GM21528 (cell line): Measurements from ENCODE around the gene NANP.
"Not testable (repeated sequence)": the region's sequence is repeated elsewhere in the genome, so short reads cannot be mapped to it uniquely, and the experiment has no call there.

Experiments
- ATAC-seq: cut with Tn5 transposase; IDR thresholded peaks from one replicate; pipeline ENCODE4 v1.9.1; 2021; ENCODE audit warnings: mild to moderate bottlenecking, moderate library complexity; ENCODE audit not compliant: unreplicated experiment, low FRiP score

The NANP gene, protein sequence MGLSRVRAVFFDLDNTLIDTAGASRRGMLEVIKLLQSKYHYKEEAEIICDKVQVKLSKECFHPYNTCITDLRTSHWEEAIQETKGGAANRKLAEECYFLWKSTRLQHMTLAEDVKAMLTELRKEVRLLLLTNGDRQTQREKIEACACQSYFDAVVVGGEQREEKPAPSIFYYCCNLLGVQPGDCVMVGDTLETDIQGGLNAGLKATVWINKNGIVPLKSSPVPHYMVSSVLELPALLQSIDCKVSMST

DNA sequence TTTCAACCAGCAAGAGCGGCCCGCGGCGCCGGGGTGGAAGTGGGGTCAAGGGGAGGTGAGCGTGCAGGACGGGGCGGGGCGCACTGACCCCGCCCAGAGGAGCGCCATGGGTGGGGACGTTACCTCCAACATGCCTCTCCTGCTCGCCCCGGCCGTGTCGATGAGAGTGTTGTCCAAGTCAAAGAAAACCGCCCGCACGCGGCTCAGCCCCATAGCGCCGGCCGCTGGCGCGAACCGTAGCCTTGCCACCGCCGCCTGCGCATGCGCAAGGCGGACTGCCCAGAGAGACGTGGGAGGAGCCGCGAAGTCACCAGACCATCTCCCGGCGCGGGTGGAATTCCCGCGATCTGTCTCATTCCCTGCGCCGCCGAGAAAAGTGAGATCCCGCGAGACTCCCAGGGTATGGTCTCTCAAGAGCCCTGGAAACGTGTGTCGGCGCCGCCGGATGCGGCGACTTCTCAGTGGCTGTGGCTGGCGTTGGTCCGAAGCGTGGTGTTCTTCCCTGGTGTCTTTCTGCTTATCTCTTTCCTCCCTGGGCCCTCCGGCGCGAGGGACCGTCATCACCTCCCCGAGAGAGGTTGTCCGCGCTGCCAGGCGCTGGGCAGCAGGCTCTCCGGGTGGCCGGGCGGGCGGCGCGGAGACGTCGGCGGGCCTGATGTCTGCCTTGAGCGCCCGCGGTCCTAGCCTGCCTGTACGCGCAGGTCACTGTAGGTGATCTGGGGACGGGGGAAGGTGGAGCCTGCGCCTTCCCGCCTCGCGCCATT lies at the start of gene NANP:
Gene NANP, minus strand, starts transcription at position 279 of the 764 bp plus-strand sequence. Its CDS starts 66 bp downstream, at position 213.
- ATAC-seq, result peak; percentile 85

DNA sequence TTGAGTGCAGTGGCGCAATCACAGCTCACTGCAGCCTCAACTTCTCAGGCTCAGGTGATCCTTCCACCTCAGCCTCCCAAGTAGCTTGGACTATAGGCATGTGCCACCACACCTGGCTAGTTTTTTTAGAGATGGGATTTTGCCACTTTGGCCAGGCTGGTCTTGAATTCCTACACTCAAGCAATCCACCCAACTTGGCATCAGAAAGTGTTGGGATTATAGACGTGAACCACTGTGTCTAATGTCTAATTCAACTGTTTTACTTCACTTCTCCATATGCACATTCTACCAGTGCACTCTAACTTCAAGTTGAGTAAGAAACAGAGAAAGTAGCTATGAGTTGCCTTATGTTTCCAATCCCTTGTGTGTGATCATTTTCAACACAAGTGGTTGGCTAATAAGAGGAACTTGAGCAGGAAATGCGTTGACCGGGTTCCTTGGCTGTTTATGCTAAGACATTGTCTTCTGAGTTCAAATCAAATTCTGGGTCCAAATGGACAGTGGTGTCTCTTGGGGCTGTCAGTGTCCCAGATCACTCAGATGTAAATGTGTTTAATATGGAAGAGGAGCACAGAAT lies 48.9 kb upstream of the NANP start:
- ATAC-seq, result no peak

DNA sequence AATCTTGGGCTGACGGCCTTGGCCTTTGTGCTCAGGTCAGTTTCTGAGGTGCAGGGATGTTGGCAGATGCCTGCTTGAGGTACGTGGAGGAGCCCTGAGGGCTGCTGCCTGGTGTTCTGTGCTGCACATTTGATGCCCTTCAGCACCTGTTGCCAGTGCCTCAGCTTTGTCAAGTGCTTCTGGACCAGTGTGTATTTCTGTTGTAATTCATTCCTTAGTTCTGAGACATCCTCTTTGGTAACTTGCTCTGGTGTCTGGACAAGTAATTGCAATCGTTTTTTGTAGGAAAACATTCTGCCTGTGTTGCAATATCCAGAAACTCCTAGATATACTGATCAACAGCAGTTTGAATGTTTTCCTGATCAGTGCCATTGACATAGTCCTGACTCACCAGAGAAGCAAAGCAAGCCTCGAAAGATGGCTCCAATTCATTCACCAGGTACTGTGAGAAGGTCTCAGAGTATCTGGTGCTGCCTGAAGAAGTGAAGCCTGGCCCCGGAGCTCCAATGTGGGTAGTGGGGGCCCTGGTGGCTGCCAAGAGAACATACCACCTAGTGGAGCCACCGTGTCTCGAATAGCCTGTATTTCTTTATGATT lies 46.1 kb upstream of the NANP start:
- no peak for ATAC-seq

DNA sequence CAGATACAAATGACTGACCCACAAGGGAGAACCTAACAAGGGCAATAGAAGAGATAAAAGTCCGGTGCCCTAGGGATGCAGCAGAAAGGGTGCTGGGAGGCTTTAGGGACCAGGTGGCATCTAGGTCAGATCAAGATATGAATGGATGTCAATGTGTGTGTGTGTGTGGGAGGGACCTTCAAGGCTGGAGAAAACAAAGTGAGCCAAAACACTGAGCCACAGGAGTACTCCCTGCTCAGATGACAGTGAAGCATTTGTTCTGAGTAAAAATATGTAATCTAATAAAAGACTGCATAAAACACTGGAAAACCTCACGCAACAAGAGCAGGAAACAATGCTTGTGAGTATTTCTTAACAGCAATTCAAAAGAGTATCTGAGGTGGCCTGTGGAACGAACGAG lies 44.6 kb upstream of the NANP start:
- no peak for ATAC-seq

DNA sequence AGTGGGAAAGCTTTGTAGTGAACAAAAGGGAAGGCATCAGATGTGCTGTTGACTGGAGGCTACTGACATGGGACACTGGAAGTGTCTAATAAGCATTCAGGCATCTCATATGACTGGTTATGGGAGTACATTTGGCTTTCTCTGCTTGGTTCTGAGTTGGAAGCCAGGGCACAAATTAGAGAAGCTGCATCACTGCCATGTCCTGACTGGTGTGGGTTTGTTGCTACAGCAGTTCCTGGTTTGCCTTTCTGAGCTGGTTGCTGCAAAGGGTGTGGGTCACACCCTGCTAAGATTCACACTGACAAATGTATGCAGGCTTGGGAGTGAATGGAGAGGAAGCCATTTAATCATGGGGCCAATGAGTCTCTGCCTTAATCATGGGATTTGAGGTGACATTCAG lies 36.2 kb upstream of the NANP start:
- ATAC-seq, result no peak

DNA sequence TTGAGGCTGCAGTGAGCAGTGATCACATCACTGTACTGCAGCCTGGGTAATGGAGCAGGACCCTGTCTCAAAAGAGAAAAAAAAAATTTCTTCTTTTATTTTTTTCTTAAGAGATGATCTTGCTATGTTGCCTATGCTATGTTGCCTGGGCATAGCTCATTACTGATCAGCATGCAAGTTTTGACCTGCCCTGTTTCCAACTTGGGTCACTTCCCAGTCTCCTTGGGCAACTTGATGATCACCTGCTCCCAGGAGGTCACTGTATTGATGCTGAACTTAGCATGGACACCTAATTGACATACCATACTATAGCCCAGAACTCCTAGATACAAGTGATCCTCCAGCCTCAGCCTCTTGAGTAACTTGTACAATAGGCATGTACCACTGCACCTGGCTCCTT lies 30.7 kb upstream of the NANP start:
- ATAC-seq, result no peak

DNA sequence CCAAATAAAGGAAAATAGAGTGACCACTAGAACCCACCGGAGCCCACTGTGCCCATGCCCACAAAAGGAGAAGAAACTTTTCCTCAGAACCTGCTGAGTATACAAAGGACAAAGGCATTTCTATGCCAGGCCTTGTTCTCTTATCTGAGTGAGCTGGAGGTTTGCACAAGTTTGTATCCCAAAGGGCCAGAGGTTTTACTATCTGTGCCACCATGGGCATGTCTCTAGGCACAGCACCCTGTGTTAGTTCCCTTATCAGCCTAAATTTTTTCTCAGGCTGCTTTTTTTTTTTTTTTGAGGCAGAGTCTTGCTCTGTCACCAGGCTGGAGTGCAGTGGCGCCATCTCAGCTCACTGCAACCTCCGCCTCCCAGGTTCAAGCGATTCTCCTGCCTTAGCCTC lies 29.1 kb upstream of the NANP start:
- ATAC-seq, result not testable (repeated sequence)

DNA sequence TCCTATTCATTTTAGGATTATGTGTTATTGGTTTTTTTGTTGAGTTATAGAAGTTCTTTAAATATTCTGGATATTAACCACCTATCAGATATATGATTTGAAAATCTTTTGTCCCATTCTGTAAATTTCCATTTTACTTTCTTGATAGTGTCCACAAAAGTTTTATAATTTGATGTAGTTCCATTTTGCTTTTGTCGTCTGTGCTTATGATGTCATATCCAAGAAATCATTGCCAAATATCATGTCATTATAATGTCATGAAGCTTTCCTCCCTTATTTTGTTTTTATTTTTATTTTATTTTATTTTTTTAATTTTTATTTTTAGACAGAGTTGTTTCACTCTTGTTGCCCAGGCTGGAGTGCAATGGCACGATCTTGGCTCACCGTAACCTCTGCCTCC lies 21.0 kb upstream of the NANP start:
- no peak for ATAC-seq

DNA sequence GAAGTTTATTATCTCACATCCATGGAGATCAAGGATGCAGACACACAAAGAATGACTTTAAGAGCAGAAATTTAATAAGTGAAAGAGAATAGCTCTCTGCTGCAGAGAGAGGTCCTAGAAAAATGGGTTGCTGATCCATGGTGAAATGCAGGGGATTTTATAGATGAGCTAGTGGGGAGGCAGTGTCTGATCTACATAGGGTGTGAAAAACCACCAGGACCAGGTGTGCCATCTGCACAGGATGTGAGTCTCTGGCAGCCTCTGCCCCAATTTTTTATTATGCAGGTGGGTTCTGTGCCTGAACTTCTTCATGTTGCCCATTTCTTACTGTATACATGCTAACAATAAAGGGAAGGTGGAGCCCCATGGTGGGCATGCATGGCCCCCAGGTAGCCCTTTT lies 19.9 kb upstream of the NANP start:
- ATAC-seq, result no peak

DNA sequence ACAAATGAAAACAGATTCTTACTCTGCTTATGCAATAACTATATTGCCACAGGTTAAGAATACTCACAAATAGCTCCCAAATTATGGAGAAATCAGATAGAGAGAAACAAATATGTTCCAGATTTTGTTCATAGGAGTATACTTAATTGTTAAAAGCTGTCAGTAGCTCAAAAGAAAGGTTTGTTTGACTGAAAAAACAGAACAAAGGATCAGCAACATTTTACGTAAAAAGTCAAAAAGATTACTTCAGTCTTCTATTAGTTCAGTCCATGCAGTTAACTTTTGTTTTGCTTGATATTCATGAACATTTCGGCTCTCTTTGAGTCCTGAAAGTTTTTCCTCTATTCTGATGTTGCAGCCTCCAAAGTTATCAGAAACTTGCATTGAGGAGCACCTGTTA lies 13.4 kb upstream of the NANP start:
- no peak for ATAC-seq

DNA sequence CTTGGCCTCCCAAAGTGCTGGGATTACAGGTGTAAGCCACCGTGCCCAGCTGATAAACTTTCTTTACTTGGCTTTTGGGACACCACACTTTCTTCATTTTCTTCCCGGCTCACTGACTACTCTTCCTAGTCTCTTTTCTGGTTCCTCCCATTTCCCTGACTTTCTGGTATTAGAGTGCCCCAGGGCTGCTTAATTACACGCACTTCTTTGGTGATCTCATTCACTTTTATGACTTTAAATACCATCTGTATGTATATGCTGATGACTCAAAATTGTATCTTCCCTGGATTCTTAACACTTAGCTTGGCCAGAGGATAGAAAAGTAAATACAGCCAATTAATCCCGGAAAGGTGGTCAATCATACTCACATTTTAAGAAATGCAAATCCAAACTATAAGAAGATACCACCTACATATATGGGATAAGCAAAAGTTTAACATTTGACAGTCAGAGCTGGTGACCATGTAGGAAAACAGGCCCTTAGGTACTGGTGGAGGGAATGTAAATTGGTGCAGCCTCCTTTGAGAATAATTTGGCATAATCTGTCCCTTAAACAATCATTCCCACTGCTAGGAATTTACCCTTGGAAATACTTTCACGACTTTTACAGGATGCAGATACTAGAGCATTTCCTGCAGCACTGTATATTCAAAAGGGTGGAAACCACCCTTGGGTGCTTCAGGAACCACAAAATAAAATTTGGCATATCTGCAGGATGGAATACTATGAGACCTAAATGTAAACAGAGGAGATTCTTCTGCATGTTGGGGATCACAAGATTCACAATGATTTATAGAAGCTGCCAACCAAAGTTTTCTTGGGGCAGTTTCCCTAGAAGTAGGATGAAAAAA lies 9.4 kb upstream of the NANP start:
- ATAC-seq, result no peak

DNA sequence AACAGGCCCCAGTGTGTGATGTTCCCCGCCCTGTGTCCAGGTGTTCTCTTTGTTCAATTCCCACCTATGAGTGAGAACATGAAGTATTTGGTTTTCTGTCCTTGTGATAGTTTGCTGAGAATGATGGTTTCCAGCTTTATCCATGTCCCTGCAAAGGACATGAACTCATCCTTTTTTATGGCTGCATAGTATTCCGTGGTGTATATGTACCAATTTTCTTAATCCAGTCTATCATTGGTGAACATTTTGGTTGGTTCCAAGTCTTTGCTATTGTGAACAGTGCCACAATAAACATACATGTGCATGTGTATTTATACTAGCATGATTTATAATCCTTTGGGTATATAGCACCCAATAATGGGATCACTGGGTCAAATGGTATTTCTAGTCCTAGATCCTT lies 6.8 kb upstream of the NANP start:
- not testable (repeated sequence) for ATAC-seq

DNA sequence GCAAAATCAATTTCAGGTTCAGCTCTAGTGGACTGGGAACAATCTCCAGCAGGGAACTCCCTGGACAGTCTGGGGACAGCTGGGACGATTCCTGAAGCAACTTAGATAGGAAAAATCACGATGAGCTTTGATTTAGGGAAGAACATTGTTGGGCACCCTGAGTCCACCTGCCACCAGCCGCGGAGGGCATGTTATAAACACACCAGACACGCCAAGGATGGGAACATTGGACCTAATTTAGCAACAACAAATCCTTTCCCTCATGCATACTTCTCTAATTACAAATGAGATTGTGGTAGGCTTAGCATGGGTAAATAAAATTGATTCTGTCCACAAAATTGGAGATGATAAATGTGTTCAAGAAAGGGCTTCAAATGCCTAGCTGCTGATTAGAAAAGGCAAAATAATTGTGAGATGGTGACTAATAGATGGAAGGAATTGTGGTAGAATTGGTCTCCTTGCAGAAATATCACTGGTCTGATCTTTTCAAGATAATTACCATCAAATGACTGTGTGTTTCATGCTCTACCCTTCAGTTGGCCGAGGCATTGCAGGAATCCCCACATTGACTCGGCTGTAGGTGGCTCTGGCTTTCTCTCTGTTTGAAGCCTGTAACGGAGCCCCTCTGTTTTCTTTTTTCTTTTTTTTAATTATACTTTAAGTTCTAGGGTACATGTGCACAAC lies 6.1 kb upstream of the NANP start:
- ATAC-seq, result no peak

DNA sequence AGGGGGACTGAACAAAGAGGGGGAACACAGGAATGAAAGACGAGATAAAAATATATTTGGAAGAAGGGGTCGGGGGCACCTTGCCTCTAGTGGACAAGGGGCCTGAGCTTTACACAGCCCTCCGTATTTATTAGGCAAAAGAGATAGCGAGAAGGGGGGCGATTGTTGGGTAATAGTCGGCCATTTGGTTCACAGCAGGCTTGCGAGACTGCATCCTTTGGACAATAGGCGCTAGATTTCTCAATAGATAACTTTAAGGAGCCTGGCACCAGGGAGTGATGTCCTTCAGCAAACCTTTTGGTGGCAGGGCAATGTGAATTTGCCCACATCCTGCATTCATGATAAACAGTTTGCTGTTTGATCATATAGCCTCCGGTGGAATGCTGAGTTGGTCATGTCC lies 3.0 kb upstream of the NANP start:
- no peak for ATAC-seq

DNA sequence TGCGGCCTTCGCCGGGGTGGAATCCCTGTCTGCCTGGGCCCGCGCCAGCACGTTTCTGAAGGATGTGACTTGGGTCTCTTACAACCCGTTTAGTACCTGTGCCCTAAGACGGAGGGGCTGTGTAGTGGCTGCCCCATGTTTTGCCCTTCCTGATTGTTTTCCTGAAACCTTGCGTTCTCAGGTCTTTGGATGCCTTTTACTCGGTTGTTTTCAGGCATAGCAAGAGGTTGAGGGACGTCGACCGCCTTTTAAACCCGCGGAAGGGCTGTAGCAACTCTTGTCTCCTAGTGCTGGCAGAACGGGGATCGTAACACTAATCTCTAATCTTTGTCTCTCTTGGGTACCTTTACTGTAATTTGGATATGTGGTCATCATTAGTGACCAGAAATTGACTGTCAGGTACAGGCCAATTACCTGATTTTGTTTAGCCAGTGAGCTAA lies 706 bp upstream of the NANP start:
- no peak for ATAC-seq

DNA sequence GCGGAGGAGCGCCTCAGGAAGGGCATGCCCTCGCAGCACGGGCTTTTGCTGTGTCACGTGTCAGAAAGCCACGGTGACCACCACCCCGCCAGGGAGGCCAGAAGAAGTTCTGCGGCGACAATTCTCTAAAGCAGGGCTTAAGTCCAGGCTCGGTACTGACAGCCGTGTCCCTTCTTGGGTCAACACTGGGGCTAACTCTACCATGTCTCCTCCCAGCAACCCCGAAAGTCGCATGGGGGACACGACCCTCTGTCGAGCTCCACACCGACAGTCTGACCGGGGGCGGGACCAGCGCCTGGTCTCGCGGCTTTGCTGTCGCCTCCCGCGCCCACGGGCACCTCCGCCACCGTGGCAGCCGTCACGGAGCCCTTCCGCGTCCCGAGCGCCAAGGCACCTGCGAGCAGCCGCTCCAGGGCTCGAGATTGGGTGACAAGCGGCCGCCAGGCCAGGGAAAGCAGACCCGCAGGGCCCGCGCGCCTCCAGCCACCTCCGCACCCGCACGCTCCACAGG lies 534 bp downstream of the NANP start:
- ATAC-seq, result peak; percentile 24

DNA sequence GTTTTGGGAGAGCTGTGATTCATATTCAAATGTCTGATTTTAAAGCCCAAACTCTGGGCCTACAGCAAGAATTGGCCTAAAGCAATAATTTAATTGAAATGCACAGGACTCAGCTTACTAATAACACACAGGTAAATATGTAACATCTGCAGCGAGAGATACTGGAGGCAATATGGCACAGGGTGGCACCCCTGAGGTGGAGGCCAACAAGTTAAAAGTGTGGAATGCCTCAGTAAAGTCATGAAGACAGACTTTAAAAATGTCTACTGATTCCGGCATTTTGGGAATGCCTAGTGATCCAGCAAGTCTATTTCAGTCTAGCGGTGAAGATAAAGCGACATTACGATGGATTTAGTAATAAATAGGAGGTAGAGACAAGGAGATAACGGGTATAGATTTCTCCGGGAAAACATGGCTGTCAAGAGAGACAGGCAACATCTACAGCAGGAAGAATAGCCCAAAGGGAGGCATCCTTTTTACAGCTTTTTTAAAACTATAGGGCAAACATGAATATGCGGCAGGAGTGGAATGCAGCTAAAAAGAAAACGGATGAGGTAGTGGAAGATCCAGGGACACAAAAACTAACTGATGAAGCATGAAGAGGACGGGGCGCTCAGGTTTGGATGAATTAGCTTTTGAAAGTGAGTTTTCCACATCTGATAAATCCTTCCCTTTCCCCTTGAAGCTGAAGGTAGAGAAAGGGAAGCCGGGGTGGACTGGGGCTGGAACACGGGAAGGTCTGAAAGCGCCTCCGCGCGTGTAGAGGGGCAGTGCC lies 1.2 kb downstream of the NANP start:
- no peak for ATAC-seq

DNA sequence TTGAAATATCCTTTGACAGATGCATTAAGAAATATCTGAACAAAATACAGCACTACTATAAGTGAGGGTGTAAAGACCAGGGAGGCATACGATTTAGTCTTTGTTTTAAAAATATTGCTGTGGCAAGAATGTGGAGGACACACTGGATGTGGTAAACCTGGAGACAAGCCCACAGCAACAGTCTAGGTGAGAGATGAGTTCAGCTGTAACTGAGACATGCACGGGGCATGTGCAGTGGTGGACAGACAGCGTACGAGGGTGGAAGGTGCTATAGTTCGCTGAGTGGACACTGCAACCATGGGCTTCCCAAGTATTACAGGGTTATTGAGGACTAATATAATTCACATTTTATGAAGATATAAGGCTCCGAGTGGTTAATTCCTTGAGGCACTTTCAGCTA lies 1.8 kb downstream of the NANP start:
- no peak for ATAC-seq

DNA sequence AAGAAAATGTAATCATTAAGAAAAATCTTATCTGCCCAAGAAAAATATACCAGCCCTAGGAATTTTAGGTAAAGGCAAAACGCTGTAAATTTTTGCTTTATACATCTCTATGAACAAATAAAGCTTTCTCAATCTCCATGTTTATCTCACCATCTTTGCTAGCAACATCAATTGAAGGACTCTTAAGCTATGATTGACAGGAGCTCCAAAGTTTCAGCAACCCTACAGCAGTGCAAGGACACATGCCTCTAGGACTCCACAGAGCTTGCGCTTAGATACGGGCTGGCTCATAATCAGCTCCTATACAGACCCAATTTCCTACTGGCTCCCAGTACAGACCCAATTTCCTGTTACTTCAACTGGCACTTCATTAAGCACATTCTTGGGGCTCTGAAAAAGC lies 4.3 kb downstream of the NANP start:
- no peak for ATAC-seq
